Amniotic stem cell (primary cell): ENCODE results near the gene ASB10.

Experiments used
- DNase-seq: peaks from one replicate; lab custom pipeline; 2025; lab: John Stamatoyannopoulos, UW

Gene ASB10, protein sequence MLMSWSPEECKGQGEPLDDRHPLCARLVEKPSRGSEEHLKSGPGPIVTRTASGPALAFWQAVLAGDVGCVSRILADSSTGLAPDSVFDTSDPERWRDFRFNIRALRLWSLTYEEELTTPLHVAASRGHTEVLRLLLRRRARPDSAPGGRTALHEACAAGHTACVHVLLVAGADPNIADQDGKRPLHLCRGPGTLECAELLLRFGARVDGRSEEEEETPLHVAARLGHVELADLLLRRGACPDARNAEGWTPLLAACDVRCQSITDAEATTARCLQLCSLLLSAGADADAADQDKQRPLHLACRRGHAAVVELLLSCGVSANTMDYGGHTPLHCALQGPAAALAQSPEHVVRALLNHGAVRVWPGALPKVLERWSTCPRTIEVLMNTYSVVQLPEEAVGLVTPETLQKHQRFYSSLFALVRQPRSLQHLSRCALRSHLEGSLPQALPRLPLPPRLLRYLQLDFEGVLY

DNA sequence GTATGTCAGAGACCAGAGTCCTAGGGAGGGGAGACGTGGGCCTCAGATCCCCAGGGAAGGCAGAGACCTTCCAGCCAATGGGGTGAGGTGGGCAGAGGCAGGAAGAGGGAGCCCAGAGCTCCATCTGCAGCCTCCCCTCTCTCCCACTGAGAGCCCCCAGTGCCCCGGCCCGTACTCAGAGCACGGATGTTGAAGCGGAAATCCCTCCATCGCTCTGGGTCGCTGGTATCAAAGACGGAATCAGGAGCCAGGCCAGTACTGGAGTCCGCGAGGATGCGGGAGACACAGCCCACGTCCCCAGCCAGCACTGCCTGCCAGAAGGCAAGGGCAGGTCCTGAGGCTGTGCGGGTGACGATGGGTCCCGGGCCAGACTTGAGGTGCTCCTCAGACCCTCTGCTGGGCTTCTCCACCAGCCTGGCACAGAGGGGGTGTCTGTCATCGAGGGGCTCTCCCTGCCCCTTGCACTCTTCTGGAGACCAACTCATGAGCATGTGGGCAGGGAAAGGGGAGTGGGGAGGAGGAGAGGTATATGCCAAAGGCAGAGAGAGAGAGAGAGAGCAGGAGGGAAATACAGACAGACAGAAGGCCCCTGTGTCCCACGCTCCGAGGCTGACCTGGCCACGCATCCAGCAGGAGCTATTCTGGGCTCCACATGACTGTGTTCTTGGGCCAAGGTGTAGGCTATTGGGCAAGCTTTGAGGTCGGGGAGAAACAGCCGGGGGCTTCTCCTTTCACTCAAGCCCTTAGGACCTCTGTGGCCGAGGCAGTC is at the start of gene ASB10:
TSS of gene ASB10 (minus strand) at position 611 of the 769 bp plus-strand sequence. CDS start at position 491, 120 bp downstream.
- no peak for DNase-seq

DNA sequence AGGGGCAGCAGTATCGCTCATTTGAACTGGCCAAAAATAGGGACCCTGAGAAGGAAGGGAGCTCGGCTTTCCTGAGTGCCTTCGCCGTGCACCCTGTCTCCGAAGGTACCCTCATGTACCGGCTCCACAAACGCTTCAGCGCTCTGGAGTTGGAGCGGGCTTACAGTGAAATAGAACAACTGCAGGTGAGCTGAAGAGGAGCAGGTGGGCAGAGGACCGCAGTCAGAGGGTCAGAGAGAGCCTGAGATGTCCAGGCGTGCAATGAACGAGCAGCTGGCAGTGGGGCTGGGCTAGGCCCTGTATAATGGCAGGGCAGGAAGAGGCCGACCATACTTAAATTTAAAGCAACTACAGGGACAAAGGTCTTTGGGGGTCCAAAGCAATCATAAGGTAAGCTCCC is 49.4 kb upstream of the ASB10 start:
- DNase-seq, result no peak

DNA sequence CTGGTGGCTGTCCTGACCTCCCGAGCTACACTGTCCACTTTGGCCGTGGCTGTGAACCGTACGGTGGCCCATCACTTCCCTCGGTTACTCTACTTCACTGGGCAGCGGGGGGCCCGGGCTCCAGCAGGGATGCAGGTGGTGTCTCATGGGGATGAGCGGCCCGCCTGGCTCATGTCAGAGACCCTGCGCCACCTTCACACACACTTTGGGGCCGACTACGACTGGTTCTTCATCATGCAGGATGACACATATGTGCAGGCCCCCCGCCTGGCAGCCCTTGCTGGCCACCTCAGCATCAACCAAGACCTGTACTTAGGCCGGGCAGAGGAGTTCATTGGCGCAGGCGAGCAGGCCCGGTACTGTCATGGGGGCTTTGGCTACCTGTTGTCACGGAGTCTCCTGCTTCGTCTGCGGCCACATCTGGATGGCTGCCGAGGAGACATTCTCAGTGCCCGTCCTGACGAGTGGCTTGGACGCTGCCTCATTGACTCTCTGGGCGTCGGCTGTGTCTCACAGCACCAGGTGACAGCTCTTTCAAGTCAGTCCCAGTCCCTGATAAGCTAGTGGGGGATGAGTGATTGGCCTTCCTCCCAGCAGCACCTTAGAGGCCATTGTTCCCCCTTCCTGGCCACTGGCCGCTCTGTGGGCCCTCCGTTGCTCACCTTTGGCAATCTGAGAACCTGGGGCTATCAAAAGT is 48.2 kb upstream of the ASB10 start:
- no peak for DNase-seq

DNA sequence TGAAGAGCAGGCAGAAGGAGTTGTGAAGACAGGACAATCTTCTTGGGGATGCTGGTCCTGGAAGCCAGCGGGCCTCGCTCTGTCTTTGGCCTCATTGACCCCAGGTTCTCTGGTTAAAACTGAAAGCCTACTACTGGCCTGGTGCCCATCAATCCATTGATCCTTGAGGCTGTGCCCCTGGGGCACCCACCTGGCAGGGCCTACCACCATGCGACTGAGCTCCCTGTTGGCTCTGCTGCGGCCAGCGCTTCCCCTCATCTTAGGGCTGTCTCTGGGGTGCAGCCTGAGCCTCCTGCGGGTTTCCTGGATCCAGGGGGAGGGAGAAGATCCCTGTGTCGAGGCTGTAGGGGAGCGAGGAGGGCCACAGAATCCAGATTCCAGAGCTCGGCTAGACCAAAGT is 46.8 kb upstream of the ASB10 start:
- no peak for DNase-seq

DNA sequence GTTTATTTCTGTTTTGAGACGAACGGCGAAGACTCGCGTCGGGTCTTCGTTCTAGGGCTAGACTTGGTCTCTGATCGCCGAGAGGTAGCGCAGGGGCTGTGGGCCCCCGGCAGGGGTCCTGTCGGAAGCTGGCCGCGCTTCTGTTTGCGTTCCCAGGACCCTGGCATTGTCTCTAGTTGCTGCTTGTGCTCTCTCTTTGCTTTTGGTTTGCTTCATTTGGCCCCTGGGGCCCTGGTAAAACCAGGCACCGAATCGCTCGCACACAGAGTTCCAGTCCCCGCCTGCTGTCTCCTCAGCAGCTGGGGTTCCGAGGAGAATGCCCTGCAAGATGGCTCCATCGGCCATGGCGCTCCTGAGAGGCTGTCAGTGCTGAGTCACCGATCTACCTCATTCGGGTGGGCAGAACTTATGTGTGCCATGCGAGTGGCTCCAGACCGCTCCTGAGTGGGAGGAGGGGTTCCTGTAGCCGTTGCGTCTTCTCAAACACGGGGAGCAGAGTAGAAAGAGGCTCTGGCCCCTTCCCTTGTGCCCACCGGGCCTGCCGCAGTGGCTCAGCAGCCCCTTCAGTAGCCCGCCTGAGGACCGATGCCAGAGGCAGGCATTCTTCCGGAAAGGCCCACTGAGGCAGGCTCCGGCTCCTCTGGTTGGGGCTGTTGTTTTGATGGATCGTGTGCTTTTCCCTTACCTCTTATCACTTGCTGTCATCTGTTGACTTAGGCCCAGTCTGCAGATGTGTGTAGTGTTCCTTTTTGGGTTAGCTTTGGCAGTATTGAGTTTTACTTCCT is 46.1 kb upstream of the ASB10 start:
- DNase-seq, result peak; percentile 66

DNA sequence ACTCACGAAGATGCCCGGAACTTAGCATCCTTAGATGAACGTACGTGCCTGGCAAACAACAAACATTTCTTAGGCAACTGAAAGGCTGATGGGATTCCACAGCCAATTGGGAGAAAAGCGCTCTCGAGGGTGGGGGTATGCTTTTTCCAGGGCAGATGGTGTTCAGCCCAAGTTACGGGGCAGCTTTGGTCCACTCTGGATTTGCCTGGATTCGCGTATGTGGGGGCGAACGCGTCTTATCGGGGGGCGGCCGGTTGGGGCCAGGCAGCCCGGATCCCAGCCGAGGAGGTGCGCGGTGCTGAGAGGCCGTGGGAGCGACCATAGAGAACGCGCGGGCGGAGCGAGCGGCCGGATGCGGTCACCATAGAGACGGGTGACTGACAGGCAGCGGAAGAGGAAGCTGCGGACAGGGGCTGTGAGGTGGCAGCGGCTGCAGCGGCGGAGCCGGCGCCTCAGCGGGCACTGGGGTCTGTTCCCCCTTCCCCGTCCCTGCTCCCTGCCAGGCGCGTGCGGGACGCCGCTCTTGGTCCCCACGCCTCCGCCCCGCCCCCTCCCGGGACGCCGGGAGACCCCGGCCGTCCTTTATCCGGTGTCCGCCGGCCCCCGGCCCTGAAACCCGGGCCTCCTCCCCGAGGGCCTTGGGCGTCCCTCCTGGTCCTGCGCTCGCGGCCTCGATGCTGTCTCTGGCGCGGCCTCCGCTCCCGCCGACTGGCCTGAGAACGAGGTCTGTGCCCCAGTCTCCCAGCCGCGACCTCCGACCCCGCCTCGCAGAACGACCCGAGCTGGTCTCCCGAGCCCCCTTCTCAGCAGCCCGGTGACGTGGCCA is 45.3 kb upstream of the ASB10 start, which contains the start of gene CHPF2:
TSS of gene CHPF2 (plus strand) at position 393 of the 826 bp plus-strand sequence. CDS start 1,529 bp downstream, outside the sequence.
- peak; percentile 72 for DNase-seq

DNA sequence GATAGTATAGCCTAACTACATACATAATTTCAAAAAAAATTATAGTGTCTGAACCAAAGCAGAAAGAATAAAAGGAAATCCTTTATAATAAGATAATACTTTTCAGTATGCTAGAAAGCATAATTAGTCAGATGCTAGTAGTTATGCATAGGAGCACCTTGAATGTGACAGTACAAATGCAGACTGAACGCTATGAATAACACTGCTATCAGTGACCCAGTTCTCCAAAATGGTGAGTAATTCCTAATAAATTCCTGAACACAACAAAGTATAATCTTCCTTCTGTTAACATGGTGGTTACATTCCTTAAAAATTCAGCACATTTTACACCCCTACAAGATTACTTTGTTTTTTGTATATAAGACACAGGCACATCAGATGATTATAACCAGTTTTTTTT is 44.0 kb upstream of the ASB10 start:
- DNase-seq, result no peak

DNA sequence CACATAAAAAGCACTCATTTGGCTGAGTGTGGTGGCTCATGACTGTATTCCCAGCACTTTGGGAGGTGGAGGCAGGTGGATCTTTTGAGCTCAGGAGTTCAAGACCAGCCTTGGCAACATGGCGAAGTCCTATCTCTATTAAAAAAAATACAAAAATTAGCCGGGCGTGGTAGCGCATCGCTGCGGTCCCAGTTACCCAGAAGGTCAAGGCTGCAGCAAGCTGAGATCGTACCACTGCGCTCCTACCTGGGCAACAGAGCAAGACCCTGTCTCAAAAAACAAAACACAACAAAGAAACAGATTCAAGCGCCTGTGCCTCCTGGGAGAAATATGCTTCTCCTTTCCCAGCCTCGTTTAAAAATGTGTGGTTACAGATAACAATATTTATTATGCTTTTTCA is 42.2 kb upstream of the ASB10 start:
- no peak for DNase-seq

DNA sequence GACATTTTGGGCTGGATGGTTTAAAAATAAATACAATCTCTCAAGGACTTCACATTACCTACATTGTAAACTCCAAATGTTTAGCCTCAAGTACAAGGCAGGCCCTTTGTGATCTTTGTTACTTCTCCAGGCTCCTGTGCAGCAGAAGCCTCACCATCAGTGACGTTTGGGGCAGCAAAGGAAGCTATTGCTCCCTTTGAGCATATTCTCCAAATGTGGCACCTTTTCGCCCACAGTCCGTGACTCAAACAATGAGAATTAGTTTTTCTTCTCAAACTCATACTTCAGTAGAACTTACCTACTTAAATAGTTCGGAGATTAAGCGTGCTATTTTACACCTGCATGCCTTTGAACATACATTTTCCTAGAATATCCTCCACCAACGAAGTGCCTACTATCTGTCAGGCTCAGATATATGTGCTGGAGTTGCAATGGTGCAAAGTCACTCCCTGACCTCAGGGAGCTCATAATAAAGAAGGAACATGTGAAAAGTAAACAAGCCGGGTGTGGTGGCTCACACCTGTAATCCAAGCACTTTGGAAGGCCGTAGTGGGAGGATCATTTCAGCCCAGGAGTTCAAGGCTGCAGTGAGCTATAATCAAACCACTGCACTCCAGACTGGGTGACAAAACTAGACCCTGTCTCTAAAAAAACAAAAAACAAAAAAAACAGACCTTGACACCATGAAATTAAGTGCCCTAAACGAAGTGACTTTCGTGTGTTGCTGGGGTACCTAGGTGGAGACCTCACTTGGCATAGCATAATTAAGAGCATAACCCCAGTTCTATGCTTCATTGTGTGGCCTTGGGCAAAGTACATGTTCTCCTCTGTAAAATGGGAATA is 41.2 kb upstream of the ASB10 start:
- no peak for DNase-seq

DNA sequence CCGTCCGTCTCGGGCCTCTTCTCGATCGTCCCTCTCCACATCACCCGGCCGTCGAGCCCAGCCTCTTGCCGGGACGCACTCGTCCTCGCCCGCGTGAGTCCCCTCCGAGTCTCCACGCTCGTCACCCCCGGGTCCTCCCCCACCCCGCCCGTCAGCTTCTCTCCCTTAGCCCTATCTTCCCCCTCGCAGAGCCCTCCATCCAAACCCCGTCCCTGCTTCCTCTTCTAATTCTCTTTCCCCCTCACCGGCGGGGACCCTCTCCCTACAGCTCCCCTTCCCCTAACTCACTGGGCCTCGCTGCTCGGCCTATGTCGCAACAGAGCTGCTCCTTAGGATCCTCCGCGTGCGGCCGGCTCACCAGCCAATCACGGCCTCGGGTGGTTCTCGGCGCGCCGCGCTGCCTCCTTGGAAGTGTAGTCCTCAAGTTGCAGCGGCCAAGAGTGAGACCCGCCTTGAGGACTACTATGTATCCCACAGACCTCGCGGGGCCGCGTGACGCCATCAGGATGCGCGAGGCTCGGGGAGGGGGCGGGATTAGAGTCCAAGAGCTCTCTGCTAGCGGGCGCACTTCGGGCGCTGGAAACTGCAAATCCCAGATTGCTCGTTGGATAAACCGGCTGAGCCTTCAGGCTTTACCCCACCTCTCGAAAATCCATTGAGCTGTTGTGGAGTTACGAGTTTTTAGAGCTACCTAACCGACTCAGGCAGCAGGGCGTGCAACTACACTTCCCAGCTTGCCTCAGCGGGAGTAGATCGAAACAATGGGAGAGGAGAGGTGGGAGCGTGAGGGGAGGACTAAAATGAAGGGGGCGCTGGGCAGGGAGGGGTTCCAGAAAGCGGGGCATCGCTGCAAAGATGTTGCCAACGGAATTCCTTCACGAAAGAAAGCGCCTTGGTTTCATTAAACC is 40.1 kb upstream of the ASB10 start, which contains the start of gene ABCF2:
TSS of gene ABCF2 (minus strand) at position 331 of the 908 bp plus-strand sequence. CDS start 747 bp downstream, outside the sequence.
- DNase-seq, result peak; percentile 98

DNA sequence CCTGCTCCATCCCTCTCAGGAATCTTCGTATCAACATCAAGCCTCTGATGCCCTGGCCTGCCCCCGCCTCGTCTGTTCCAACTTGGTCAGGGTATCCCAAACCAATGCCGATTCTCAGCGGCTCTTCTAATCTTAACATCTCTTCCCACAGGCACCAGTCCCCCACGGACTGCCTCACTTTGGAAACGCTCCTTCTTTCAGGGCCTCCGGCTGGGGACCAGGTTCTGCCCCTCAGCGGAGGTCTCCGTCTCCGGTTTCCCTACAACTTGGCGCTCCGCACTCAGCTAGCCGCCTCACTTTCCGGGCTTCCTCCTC is 39.5 kb upstream of the ASB10 start:
- DNase-seq, result no peak

DNA sequence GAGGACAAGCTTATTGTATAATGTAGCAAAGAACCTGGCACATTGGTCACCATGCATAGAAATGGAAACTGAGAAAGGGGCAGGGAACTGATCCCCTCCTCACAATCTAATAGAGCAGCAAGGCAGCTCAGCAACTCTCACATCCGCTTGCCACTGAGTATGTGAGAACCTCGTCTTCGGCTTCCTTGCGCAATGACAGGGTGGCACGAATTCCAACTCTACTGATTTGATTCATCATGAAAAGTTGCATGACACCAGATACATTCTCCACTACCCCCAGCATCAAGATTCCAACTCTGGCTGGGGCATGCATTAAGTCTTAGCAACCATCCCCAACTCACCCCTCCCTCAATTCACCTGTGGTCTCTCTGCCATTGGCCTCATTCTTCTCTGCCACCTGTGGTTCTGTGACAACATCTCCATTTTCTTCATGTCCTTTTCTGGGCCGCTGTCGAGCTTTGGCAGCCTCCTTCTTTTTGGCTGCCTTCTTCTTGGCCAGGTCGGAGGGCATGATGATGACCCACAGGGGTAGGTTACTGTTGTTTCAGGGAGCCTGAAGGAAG is 39.0 kb upstream of the ASB10 start:
- DNase-seq, result no peak

DNA sequence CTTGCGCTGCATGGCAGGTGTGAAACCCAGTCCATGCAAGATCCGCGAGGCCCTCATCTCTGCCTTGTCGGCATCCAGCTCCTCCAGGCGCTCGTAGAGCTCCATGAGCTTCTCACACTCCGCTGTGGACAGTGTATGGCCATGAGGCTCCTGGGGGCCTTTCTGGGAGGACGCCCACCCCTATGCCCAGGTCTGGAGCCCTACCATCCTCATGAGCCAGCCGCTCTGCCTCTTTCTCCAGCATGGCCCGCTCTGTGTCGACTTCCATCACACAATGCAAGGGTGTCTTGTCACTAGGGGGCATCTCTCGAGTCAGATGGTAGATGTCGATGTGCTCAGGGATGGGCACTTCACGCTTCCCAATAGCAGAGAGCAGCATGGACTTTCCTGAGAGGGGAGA is 36.7 kb upstream of the ASB10 start:
- DNase-seq, result no peak

DNA sequence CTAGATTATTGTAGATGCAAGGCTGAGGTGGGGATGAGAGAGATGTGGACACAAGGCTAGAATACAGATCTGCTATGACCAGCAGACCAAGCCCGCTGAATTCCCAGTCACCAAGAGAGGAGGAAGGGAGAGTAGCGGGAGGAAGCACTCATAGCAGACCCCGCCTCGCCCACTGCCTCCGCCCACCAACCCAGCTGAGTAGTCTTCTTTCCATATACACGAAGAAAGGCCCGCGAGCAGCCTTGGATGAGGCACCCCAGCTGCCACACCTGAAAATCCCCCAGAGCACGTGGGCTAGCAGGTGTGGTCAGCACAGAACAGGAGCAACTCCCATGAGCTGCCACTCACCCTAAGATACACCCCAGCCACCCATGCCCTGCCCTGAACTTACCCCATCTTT is 31.1 kb upstream of the ASB10 start:
- no peak for DNase-seq

DNA sequence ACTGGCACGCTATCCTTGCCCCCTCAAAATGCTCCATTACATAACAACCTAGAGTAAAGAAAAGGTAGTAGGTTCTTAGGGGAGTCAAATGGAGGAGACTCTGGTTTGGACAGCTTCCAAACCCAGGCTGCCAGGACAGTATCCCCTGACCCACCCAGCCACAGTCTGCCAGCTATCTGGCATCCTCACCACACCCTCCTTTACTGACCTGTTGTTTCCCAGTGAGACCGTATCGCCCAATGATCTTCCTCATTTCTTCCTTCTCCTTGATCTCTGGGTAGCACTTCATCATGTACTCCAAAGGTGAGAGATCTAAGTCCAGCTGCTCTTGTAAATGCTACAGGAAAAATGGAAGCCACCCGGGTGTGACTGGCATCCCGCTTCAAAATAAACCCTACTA is 28.3 kb upstream of the ASB10 start:
- DNase-seq, result no peak

DNA sequence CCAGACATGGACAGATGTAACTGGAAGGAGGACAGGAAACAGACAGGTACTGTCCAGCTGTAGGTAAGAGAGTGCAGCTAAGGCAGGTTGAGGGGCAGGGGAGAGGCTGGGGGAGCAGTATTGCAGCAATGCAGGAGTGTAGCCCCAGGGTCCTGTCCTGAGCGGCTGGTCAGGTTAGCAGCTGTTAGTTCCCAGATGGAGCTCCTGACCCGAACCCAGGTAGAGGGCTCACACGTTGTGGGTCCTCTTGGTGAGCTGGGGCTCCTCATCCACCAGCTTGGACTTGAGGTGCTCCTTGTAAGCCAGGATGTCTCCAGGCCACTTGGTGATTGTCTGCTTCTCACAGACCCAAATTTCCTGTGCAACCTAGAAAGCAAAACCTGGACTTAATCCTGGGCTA is 26.8 kb upstream of the ASB10 start:
- no peak for DNase-seq

DNA sequence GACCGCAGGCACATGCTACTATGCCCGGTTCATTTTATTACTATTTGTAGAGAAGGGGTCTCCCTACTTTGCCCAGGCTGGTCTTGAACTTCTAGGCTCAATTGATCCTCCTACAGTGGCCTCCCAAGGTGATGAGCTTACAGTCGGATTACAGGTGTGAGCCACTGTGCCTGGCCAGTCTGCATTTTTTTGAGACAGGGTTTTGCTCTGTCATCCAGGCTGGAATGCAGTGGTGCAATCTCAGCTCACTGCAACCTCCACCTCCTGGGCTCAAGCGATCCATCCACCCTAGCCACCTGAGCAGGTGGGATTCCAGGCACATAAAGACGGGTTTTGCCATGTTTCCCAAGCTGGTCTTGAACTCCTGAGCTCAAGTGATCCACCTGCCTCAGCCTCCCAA is 25.6 kb upstream of the ASB10 start:
- no peak for DNase-seq

DNA sequence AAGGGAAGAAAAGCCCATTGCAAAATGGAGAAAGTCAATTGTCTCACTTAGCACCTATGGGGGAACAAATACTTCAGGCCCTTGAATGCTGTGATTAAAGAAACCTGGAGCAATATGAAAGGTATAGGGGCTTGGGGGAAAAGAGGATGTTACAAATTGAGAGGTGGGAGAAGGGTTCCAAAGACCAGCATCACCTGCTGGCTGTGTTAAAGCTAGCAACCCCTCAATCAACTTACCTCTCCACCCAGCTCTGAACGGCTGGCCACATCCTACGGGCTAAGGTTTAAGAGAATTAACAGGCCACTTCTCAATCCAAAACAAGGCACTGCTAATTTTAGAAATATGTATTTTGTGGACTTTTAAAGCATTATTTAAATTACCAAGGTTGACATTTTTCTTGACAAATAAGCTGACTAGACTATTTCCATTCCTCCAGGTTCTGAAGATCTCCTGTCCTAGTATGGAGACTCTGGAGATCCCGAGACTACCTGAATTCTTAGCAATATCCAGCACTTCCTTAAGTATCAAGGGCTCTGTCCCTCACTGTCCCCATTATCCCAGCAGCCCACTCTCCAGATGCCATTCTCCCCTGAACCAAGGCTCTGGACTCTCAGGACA is 24.2 kb upstream of the ASB10 start:
- DNase-seq, result no peak
